Epithelial cell of prostate (primary cell): ENCODE results near the gene NT5C3B.
"Not testable (repeated sequence)": the region's sequence is repeated elsewhere in the genome, so short reads cannot be mapped to it uniquely, and the experiment has no call there.

Source experiments
- DNase-seq: peaks from one replicate; pipeline ENCODE4 v3.0.0-alpha.2; 2011; ENCODE audit warnings: low read depth, low spot score
- H3K27ac ChIP-seq: fragments of 450-650 bp; 2 replicates; pipeline ENCODE4 v1.5.1; 2017; ENCODE audit warnings: mild to moderate bottlenecking

NT5C3B gene

GRCh38 chr17:41835800-41836549 is at the start of gene NT5C3B:
Gene NT5C3B (minus strand): TSS chr17:41836232. CDS start chr17:41836193, 39 bp downstream.
- DNase-seq: no peak
- H3K27ac ChIP-seq: no peak within 1 kb of the TSS

DNA sequence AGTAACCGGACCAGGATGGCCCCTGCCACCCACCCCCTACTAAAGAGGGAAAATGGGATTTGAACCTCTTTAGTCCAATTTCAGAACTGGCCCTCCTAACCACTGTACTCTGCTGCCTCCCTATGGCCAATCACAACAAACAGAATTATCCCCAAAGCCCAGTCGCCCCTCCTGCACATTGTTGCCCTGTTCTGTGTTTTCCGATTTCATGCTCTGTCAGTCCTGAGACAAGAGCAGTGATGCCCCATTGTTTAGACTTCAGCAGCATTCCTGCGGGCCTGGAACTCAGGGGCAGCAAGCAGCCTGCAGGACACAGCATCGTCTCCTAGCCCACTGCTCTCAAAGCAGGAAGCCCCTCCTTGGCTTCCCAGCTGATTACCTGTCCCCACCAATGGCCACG is 49.7 kb upstream of the NT5C3B start:
- no peak for DNase-seq
- no peak overlapping the region for H3K27ac ChIP-seq

- no peak for DNase-seq
- H3K27ac ChIP-seq: no peak overlapping the region
Observed at GRCh38 chr17:41882756-41883155, 46.7 kb upstream of the NT5C3B start.

- no peak for DNase-seq
- H3K27ac ChIP-seq: no peak overlapping the region
Observed at GRCh38 chr17:41880130-41880529, 44.1 kb upstream of the NT5C3B start.

GRCh38 chr17:41874293-41874670 is 38.2 kb upstream of the NT5C3B start:
- not testable (repeated sequence) for DNase-seq, H3K27ac ChIP-seq

- DNase-seq: no peak
- no peak overlapping the region for H3K27ac ChIP-seq
Observed at GRCh38 chr17:41873559-41874292, 37.7 kb upstream of the NT5C3B start.

- no peak for DNase-seq
- H3K27ac ChIP-seq: no peak overlapping the region
Observed at GRCh38 chr17:41871789-41872188, 35.8 kb upstream of the NT5C3B start.

DNA sequence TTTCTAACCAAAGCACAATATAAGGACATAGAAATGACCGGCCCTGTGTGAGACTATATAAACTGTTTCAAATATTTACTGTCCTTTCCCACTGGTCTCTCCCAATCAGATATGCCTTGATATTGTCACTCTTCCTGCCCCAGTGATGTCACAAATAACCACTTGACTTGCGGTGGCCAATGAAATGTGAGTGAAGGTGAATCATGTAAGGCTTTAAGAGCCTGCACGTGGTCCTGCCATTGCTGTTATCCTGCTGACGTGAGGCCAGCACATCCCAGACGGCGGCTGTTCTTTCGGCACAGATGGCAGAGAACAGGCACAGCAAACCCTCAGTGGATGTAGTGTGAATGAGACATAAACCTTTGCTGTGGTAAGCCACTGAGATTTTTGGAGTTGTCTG is 34.6 kb upstream of the NT5C3B start:
- H3K27ac ChIP-seq: peak overlapping the region; percentile 65
- no peak for DNase-seq

DNA sequence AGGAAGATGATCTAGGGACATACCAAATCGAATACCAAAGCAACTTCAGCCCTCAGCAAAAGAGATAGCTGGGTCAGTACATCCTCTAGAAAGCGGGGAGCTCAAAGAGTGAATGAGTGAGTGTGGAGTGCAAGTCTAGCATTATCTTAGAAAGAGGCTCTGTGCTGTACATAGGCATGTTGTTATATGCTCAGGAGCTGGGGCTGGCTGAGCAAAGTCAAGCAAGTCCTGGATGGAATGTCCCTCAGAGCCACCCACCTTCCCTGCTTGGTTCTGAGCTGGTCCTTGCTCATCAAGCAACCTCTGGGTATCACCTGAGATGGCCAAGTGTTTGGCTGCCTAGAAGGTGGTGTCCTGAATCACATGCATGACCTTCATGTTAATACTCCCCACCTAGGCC is 34.1 kb upstream of the NT5C3B start:
- H3K27ac ChIP-seq: peak overlapping the region; percentile 65
- no peak for DNase-seq

DNA sequence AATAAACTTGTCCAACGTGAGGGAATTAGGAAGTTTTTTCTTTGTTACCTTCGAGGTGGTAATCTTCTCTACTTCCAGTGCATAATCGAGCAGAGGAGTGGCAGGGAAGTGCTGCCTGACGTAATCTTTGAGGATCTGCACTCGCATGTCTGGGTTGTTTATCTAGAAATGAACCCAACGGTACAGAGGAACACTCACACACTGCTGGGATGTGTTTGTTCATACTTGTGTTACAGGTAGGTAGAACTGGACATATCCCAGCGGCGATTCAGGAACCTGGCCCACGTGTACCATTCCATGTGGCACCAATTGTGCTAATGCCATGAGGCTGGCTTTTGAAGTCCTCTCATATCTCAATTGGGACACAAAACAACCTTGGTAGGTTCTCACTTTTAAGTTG is 33.4 kb upstream of the NT5C3B start:
- peak; percentile 51 for DNase-seq
- H3K27ac ChIP-seq: peak overlapping the region; percentile 65

DNA sequence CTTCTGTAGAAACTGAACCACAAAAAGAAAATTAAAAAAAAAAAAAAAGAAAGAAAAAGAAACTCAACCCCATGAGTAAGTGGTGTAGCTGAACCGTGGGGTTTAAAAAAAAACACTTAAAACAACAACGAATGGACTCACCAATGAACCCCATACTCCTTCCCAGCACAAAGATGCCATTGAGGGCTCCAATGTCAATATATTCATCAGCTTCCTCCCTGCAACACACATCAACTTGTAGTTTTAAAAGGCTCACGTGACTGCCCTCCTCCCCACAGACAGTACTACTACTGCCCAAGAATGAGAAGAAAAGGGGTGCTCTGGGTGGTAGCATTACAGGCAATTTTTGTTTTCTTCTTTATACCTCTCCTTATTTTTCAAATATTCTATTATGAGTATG is 32.5 kb upstream of the NT5C3B start:
- no peak for DNase-seq
- H3K27ac ChIP-seq: peak overlapping the region; percentile 65

DNA sequence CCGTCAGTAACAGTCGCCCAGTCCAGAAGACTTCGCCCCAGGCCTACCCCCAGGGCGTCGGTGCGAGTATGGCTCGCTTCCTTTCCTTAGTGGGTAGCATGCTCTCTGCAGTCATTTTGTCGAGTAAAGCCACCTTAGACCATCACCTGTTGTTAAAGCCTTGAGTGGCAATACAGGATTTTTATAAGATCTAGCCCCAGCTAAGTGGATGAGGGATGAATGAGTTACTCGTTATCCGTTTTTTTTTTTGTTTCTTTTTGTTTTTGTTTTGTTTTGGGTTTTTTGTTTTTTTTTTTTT is 29.5 kb upstream of the NT5C3B start:
- H3K27ac ChIP-seq: peak overlapping the region; percentile 73
- no peak for DNase-seq

DNA sequence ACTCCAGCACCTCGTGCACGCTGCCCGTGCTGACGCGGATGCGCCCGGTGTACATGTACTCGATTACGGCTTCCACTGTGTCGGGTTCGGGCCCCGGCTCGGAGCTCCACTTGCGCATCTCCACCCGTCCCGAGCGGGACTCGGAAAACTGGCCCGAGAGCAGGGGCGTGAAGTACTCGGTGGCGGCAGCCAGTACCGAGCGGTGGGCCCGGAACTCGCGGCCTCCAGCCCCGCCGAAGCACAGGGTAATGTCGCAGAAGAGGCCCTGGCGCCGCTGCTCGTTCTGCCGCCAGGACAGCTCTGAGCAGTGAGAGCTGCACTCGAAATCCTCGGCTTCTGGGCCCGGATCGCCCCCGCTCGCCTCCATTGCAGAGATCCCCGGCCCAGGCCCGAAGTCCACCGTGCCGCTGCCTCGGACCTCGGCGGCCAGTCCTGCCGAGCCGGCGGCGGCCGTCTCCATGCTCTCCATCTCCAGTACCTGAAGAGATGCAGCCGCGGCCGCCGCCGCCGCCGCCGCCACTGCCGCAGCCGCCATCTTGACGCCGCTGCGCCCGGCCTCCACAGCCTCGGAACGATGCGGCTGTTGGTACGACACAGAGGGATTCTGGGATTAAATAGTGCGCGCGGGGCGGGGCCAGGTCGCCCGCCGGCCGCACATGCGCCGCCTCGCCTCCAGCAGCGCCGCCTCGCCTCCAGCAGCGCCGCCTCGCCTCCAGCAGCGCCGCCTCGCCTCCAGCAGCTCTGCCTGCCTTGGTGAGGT is 29.0 kb upstream of the NT5C3B start, which contains the start of gene KLHL11:
Gene KLHL11 (minus strand): TSS at position 588 of the 760 bp plus-strand sequence. CDS start 53 bp downstream, at position 535.
- DNase-seq: peak; percentile 46
- peak within 1 kb of the TSS; percentile 73 for H3K27ac ChIP-seq

DNA sequence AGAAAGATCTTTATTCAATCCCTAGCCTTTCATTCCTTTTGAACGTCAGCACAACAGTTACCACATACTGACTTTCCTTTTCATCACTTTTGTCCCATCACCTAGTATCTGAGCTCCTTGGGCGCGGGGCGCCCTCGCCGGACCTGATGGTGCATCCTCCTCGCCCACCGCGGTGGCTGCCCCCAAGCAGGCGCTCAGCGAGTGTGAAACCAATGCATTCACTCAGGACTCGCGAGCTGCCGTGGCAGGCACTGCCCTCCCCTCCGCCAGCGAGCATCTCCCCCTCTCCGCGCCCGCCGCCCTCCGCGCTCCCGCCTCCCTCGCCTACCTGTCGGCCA is 28.4 kb upstream of the NT5C3B start:
- DNase-seq: no peak
- H3K27ac ChIP-seq: peak overlapping the region; percentile 73

GRCh38 chr17:41863074-41863848 is 27.2 kb upstream of the NT5C3B start:
- no peak for DNase-seq
- no peak overlapping the region for H3K27ac ChIP-seq

GRCh38 chr17:41860254-41860931 is 24.4 kb upstream of the NT5C3B start:
- DNase-seq: no peak

DNA sequence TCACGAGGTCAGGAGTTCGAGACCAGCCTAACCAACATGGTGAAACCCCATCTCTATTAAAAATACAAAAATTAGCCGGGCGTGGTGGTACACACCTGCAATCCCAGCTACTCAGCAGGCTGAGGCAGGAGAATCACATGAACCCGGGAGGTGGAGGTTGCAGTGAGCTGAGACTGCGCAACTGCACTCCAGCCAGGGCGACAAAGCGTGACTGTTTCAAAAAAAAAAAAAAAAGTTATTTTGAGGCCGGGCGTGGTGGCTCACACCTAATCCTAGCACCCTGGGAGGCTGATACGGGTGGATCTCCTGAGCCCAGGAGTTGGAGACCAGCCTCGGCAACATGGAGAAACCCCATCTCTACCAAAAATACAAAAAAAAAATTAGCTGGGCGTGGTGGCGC is 15.3 kb upstream of the NT5C3B start:
- not testable (repeated sequence) for DNase-seq, H3K27ac ChIP-seq

More at GRCh38 chr17:41860254-41860931, 24.4 kb upstream of the NT5C3B start:
- H3K27ac ChIP-seq: no peak overlapping the region

- DNase-seq: no peak
- no peak overlapping the region for H3K27ac ChIP-seq
Observed at GRCh38 chr17:41849251-41849990, 13.4 kb upstream of the NT5C3B start.

- no peak overlapping the region for H3K27ac ChIP-seq
- no peak for DNase-seq
Observed at GRCh38 chr17:41848788-41849187, 12.8 kb upstream of the NT5C3B start.
